K562 (cell line): ENCODE data around the gene TMCC2. TPM values are rescaled to one million over a fixed set of nuclear protein-coding genes. Genes with fewer than 3 reads are reported as not detected.

Experiments
- ATAC-seq: fragments of 200-7000 bp; cut with Tn5 transposase; 3 replicates; pipeline ENCODE4 v1.9.1; 2020; ENCODE audit warnings: moderate library complexity
- BruUV-seq: library from RNA; stranded (reverse); fragments of 400-500 nt; replicated peaks from 2 replicates; lab custom pipeline; 2021; lab: Mats Ljungman, UMichigan
- CTCF ChIA-PET: fragments of 300-600 bp; formaldehyde crosslinking; extraction: SDS; loops from one replicate; lab custom pipeline; 2021; ENCODE audit warnings: low intra/inter-chr PET ratio; lab: Yijun Ruan, JAX
- POLR2A ChIA-PET: fragments of 300-600, 350-650 bp; sonication (Branson Sonifier 250); formaldehyde crosslinking; extraction: SDS; loops from one replicate; lab custom pipeline; 2021; ENCODE audit warnings: antibody characterized with exemption, inconsistent platforms; lab: Yijun Ruan, JAX
- DNase-seq, 4 experiments: peaks; one replicate each; pipeline versions ENCODE4 v3.0.0 to v3.0.0-alpha.2; 2011 to 2018; ENCODE audit warnings: low spot score in 3 of 4, mixed read lengths in 3 of 4; ENCODE audit errors: extremely low read depth in 1 of 4
- FAIRE-seq: peaks from 2 replicates; lab custom pipeline; 2011; peaks lifted over from hg19 to GRCh38; lab: Jason Lieb, UNC
- H2AFZ ChIP-seq: 2 replicates; pipeline ENCODE4 v1.6.0; 2011; ENCODE audit warnings: low read depth, low read length, control low read depth, inconsistent platforms
- H3K27ac ChIP-seq: fragments of 200-600 bp; 3 replicates; pipeline ENCODE4 v1.8.0; 2011; ENCODE audit warnings: low read depth, mild to moderate bottlenecking, control low read depth, inconsistent platforms, low read length, moderate library complexity, mixed read lengths; ENCODE audit errors: extremely low read depth
- H3K27me3 ChIP-seq, 2 experiments: fragments of 300-600 bp in 1 of 2; 2 replicates in 1 of 2; 3 replicates in 1 of 2; pipeline versions ENCODE4 v1.6.0 to v1.8.0; 2011; ENCODE audit warnings: inconsistent platforms in 2 of 2, low read length in 2 of 2, mild to moderate bottlenecking in 1 of 2, mixed read lengths in 1 of 2, moderate library complexity in 1 of 2; ENCODE audit not compliant: control insufficient read depth in 2 of 2, insufficient read depth in 2 of 2
- H3K36me3 ChIP-seq: fragments of 300-600 bp; 3 replicates; pipeline ENCODE4 v1.8.0; 2011; ENCODE audit warnings: mild to moderate bottlenecking, low read length, inconsistent platforms; ENCODE audit not compliant: control insufficient read depth, insufficient read depth
- H3K4me1 ChIP-seq, 2 experiments: fragments of 200-600 bp in 1 of 2; replicated peaks in 1 of 2; 2 replicates in 1 of 2; 3 replicates in 1 of 2; pipeline versions ENCODE4 v1.5.1 to v1.8.0; 2011; ENCODE audit warnings: inconsistent platforms in 2 of 2, low read length in 2 of 2, mild to moderate bottlenecking in 1 of 2, mixed read lengths in 1 of 2, moderate library complexity in 1 of 2; ENCODE audit not compliant: control insufficient read depth in 2 of 2, insufficient read depth in 2 of 2
- H3K4me2 ChIP-seq: 2 replicates; pipeline ENCODE4 v1.6.1; 2011; ENCODE audit warnings: low read length, control low read depth, inconsistent platforms, mixed read lengths; ENCODE audit not compliant: insufficient read depth
- H3K4me3 ChIP-seq: fragments of 200-600 bp; sonication (generic), shearing (Covaris generic); 2 replicates; pipeline ENCODE4 v1.5.1; 2016; ENCODE audit warnings: control low read depth, inconsistent platforms
- H3K79me2 ChIP-seq: fragments of 200-600 bp; 3 replicates; pipeline ENCODE4 v1.8.0; 2011; ENCODE audit warnings: low read length, inconsistent platforms; ENCODE audit not compliant: control insufficient read depth, insufficient read depth
- H3K9ac ChIP-seq, 2 experiments: 2 replicates each; pipeline versions ENCODE4 v1.6.0 to v1.6.1; 2011; ENCODE audit warnings: low read depth in 2 of 2, low read length in 2 of 2, control low read depth in 1 of 2, inconsistent platforms in 1 of 2, mild to moderate bottlenecking in 1 of 2, mixed read lengths in 1 of 2; ENCODE audit not compliant: insufficient read depth in 1 of 2
- H3K9me1 ChIP-seq: one replicate; pipeline ENCODE4 v1.6.0; 2011; ENCODE audit warnings: inconsistent platforms, mild to moderate bottlenecking, low read length, moderate library complexity; ENCODE audit not compliant: control insufficient read depth, insufficient read depth
- H3K9me3 ChIP-seq: replicated peaks from 2 replicates; pipeline ENCODE4 v1.5.1; 2011; ENCODE audit warnings: low read depth, low read length, inconsistent platforms; ENCODE audit not compliant: control insufficient read depth, insufficient read depth
- H4K20me1 ChIP-seq: replicated peaks from 2 replicates; pipeline ENCODE4 v1.6.1; 2011; ENCODE audit warnings: low read length, inconsistent platforms, mixed read lengths; ENCODE audit not compliant: control insufficient read depth, insufficient read depth
- BRCA1 ChIP-seq, 2 experiments: fragments of 450-650 bp in 1 of 2; sonication (generic) in 1 of 2; formaldehyde crosslinking in 1 of 2; IDR thresholded peaks; 2 replicates each; pipeline versions ENCODE4 v1.5.0 to v1.6.1; 2017 to 2020; ENCODE audit warnings: mild to moderate bottlenecking in 1 of 2, missing genetic modification reagents in 1 of 2
- CHD2 ChIP-seq: IDR thresholded peaks from 2 replicates; pipeline ENCODE4 v1.6.1; 2011; ENCODE audit warnings: low read depth, low read length
- MCM5 ChIP-seq: fragments of 450-650 bp; IDR thresholded peaks from 2 replicates; pipeline ENCODE4 v1.6.1; 2016; ENCODE audit warnings: low read depth
- ZFP1 ChIP-seq: fragments of 450-650 bp; formaldehyde crosslinking; IDR thresholded peaks from 2 replicates; pipeline ENCODE4 v1.4.0; 2020; ENCODE audit warnings: mild to moderate bottlenecking, mixed read lengths
- ZNF175 ChIP-seq: fragments of 200-800 bp; sonication (Bioruptor generic); IDR thresholded peaks from 2 replicates; pipeline ENCODE4 v1.6.1; 2016; ENCODE audit warnings: low read depth, mild to moderate bottlenecking, missing genetic modification characterization, missing compliant biosample characterization
- WGBS: fragments of 100-300 bp; shearing (Covaris generic); methylation state at CpG from one replicate; pipeline ENCODE4 v1.1.6; 2016; ENCODE audit warnings: low coverage, mixed read lengths; ENCODE audit not compliant: insufficient coverage; ENCODE audit errors: missing lambda C conversion rate; 5-methylcytosine and 5-hydroxymethylcytosine counted together
- in situ Hi-C: fragments of 300-500 bp; cut with MboI; formaldehyde crosslinking; loops from 4 replicates; pipeline ENCODE4 v1.15.0; 2018; ENCODE audit warnings: inconsistent platforms, mixed read lengths
- intact Hi-C: fragments of 100-400 bp; cut with micrococcal nuclease; formaldehyde crosslinking; loops from 2 replicates; pipeline ENCODE4 v1.14.2; 2022
- polyA plus RNA-seq, 8 experiments: library from polyadenylated mRNA; depleted of rRNA in 4 of 8; stranded (reverse) in 5 of 8; unstranded in 3 of 8; fragments of >200 nt; fragmentation: Nextera tagmentation in 2 of 8; fragmentation: Illumina TruSeq in 1 of 8; extraction: Ambion mirVana in 2 of 8; extraction: Trizol in 1 of 8; gene quantifications; 2 replicates each; pipeline versions ENCODE4 v1.2.1 to v1.2.3, GENCODE V29; 2011 to 2014; ENCODE audit warnings: inconsistent platforms in 1 of 8, missing spikeins in 1 of 8
- total RNA-seq, 7 experiments: library from RNA; depleted of rRNA in 6 of 7; stranded (reverse); fragments of >200 nt in 6 of 7; fragmentation: Illumina TruSeq in 2 of 7; extraction: Trizol in 2 of 7; gene quantifications; 2 replicates each; pipeline versions ENCODE4 v1.2.1 to v1.2.3, GENCODE V29; 2011 to 2021; ENCODE audit warnings: low replicate concordance in 1 of 7
- TF ChIP-seq, protein P1 (sequence below): fragments of 200-800 bp; sonication (Bioruptor generic); IDR thresholded peaks from 2 replicates; pipeline ENCODE4 v1.6.1; 2017; ENCODE audit warnings: missing genetic modification characterization, missing compliant biosample characterization

Gene TMCC2
- total and polyA plus RNA-seq, 9 of the 15 experiments (the other 6 are each of a cell fraction or from before 2014, with no cell fraction given), result 0.06 to 1.8 (median 0.98) TPM

- no peak overlapping the region for H3K27ac ChIP-seq
- CTCF ChIA-PET, result no interaction called here
- no peak for ATAC-seq
Observed at GRCh38 chr1:205301842-205302588, 74.3 kb downstream of the TMCC2 start.

More at GRCh38 chr1:205301842-205302588, 74.3 kb downstream of the TMCC2 start:
- intact Hi-C loops, result no loop called here
- H3K27me3 ChIP-seq, result peaks cover 13 to 54% of the 10 kb centered on the region in 2 experiments; a peak in 4 of 5 replicates
- H3K4me3 ChIP-seq, result no peak overlapping the region
- POLR2A ChIA-PET, result no interaction called here
- WGBS, result 28% methylated on average over 6 of the region's 6 CpGs
- no TSS peak for BruUV-seq
- in situ Hi-C loops, result no loop called here
- H3K79me2 ChIP-seq, result no peaks in the 10 kb centered on the region
- no peak for FAIRE-seq
- peaks cover under 1% of the 10 kb centered on the region; the same call in 1 of the 2 replicates for H4K20me1 ChIP-seq
- H3K36me3 ChIP-seq, result no peaks in the 10 kb centered on the region
- no peaks in the 10 kb centered on the region for H3K9me3 ChIP-seq
- no peak overlapping the region for H3K9ac ChIP-seq
- no peak overlapping the region for H2AFZ ChIP-seq
- peaks cover 9 to 15% of the 10 kb centered on the region in 2 experiments; a peak in 3 of 5 replicates for H3K4me1 ChIP-seq
- H3K4me2 ChIP-seq, result no peak overlapping the region
- DNase-seq, result no peak
- TF ChIP-seq BRCA1 (IDR thresholded peaks at IDR 0.05), result no peak
- TF ChIP-seq BRCA1 (CRISPR knock-in tag; IDR thresholded peaks at IDR 0.05), result no peak
- TF ChIP-seq ZFP1, result no peak
- TF ChIP-seq CHD2, result no peak
- TF ChIP-seq, protein P1, sequence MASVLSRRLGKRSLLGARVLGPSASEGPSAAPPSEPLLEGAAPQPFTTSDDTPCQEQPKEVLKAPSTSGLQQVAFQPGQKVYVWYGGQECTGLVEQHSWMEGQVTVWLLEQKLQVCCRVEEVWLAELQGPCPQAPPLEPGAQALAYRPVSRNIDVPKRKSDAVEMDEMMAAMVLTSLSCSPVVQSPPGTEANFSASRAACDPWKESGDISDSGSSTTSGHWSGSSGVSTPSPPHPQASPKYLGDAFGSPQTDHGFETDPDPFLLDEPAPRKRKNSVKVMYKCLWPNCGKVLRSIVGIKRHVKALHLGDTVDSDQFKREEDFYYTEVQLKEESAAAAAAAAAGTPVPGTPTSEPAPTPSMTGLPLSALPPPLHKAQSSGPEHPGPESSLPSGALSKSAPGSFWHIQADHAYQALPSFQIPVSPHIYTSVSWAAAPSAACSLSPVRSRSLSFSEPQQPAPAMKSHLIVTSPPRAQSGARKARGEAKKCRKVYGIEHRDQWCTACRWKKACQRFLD (CRISPR knock-in tag), result no peak
- no peak for TF ChIP-seq MCM5
- no peak for TF ChIP-seq ZNF175 (CRISPR knock-in tag)
- TF ChIP-seq, all 486 proteins: peak for 0
- H3K9me1 ChIP-seq, result no peaks in the 10 kb centered on the region
